ENCODE data around the gene HAGHL. TPM values are rescaled to one million over a fixed set of nuclear protein-coding genes. Genes with fewer than 3 reads are reported as not detected.

Gene HAGHL
- total and polyA plus RNA-seq, 4 donors, result 4.1 to 26.7 (median 13.1) TPM

- 91 to 94% methylated on average over 13 of the region's 13 CpGs for WGBS, 2 donors
- TF ChIP-seq CTCF (IDR thresholded peaks at IDR 0.05; ENCODE audit: control extremely low read depth, extremely low read depth), result no peak
- no peaks in the 10 kb centered on the region for H3K9me3 ChIP-seq (ENCODE audit: control insufficient read depth in 4 of 4, insufficient read depth in 3 of 4, low read length in 3 of 4)
- H3K36me3 ChIP-seq (ENCODE audit: control insufficient read depth in 4 of 4, insufficient read depth in 4 of 4, low read length in 4 of 4), result peaks cover 5 to 53% (median 14%) of the 10 kb centered on the region in 4 donors
- DNase-seq (no peak), ATAC-seq (ENCODE audit: insufficient read depth, low FRiP score) (no peak)
- H3K27ac ChIP-seq (ENCODE audit: low read depth in 1 of 2, low read length in 1 of 2), result no peak overlapping the region
- no peak overlapping the region for H3K9ac ChIP-seq (ENCODE audit: insufficient read depth in 1 of 2, low read length in 2 of 2)
- peaks cover 0 to 9% (median 5%) of the 10 kb centered on the region in 5 donors for H3K4me1 ChIP-seq (ENCODE audit: control insufficient read depth in 5 of 5, insufficient read depth in 5 of 5, low read length in 5 of 5)
- H3K27me3 ChIP-seq (ENCODE audit: control insufficient read depth in 3 of 3, insufficient read depth in 3 of 3, low read length in 2 of 3), result no peaks in the 10 kb centered on the region
- no peak overlapping the region for H3K4me3 ChIP-seq
These were observed 9.1 kb downstream of the HAGHL start for GRCh38 chr16:735982-736453.

DNA sequence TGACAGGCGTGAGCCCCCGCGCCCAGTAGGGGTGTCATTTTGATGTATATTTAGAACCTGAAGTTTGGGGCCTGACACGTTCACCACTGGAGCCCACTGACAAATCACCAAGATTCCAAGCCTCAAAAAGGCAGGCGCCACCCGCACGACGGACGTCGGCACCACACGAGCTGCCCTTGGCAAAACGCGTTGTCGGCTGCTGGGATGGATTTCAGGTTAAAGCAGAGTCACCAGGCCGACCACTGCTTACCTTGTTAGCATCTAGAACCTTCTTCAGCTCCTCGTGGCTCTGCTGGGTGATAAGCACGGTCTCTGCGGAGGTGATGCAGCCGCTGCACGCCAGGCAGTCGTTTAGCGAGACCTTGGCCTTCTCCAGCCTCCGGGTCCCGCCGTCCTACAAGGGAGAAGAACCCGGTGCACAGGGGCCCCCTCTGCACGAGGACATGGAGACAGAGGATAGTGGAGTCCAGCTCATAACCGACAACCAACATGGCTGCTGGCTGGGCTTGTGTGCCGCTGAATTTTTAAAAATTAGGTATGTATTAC, 10.1 kb downstream of the HAGHL start:
- 96 to 97% methylated on average over 29 of the region's 29 CpGs for WGBS, 2 donors
- DNase-seq, result no peak
- Histone ChIP-seq H3K4me3 (no peak overlapping the region), H3K4me1 (ENCODE audit: control insufficient read depth in 5 of 5, insufficient read depth in 5 of 5, low read length in 5 of 5) (peaks cover 0 to 13% (median 5%) of the 10 kb centered on the region in 5 donors), H3K27me3 (ENCODE audit: control insufficient read depth in 3 of 3, insufficient read depth in 3 of 3, low read length in 2 of 3) (no peaks in the 10 kb centered on the region), H3K9me3 (ENCODE audit: control insufficient read depth in 4 of 4, insufficient read depth in 3 of 4, low read length in 3 of 4) (no peaks in the 10 kb centered on the region), H3K36me3 (ENCODE audit: control insufficient read depth in 4 of 4, insufficient read depth in 4 of 4, low read length in 4 of 4) (peaks cover 5 to 48% (median 14%) of the 10 kb centered on the region in 4 donors), H3K9ac (ENCODE audit: insufficient read depth in 1 of 2, low read length in 2 of 2) (no peak overlapping the region), H3K27ac (ENCODE audit: low read depth in 1 of 2, low read length in 1 of 2) (no peak overlapping the region)
- no peak for TF ChIP-seq CTCF (IDR thresholded peaks at IDR 0.05; ENCODE audit: control extremely low read depth, extremely low read depth)
- no peak for ATAC-seq (ENCODE audit: insufficient read depth, low FRiP score)

GRCh38 chr16:739560-740458, 12.9 kb downstream of the HAGHL start:
- H3K9me3 ChIP-seq (ENCODE audit: control insufficient read depth in 4 of 4, insufficient read depth in 3 of 4, low read length in 3 of 4), result no peaks in the 10 kb centered on the region
- TF ChIP-seq CTCF (IDR thresholded peaks at IDR 0.05; ENCODE audit: control extremely low read depth, extremely low read depth), result no peak
- peak overlapping the region in 1 of 2 donors; percentile 63 for H3K9ac ChIP-seq (ENCODE audit: insufficient read depth in 1 of 2, low read length in 2 of 2)
- H3K4me1 ChIP-seq (ENCODE audit: control insufficient read depth in 5 of 5, insufficient read depth in 5 of 5, low read length in 5 of 5), result peaks cover 0 to 13% (median 5%) of the 10 kb centered on the region in 5 donors
- no peak for DNase-seq
- H3K4me3 ChIP-seq, result peak overlapping the region; percentile 92
- no peaks in the 10 kb centered on the region for H3K27me3 ChIP-seq (ENCODE audit: control insufficient read depth in 3 of 3, insufficient read depth in 3 of 3, low read length in 2 of 3)
- WGBS, 2 donors, result 47 to 52% methylated on average over 38 of the region's 38 CpGs
- peaks cover 0 to 27% (median 7%) of the 10 kb centered on the region in 4 donors for H3K36me3 ChIP-seq (ENCODE audit: control insufficient read depth in 4 of 4, insufficient read depth in 4 of 4, low read length in 4 of 4)
- no peak for ATAC-seq (ENCODE audit: insufficient read depth, low FRiP score)
- H3K27ac ChIP-seq (ENCODE audit: low read depth in 1 of 2, low read length in 1 of 2), result no peak overlapping the region

Measured in lung (tissue), 12 donors.